A673 (cell line): ENCODE measurements around the gene CHD2. TPM values are rescaled to one million over a fixed set of nuclear protein-coding genes. Genes with fewer than 3 reads are reported as not detected.

ENCODE experiments used
- BruUV-seq: library from RNA; stranded (reverse); fragments of 400-500 nt; replicated peaks from 2 replicates; lab custom pipeline; 2021; lab: Mats Ljungman, UMichigan
- CTCF ChIA-PET: fragments of 300-600 bp; sonication (Branson Sonifier 250); formaldehyde crosslinking; loops from one replicate; lab custom pipeline; 2022; ENCODE audit warnings: antibody characterized with exemption; lab: Charles Lee
- POLR2A ChIA-PET: fragments of 300-600 bp; sonication (Branson Sonifier 250); formaldehyde crosslinking; loops from one replicate; lab custom pipeline; 2022; ENCODE audit warnings: antibody characterized with exemption; ENCODE audit not compliant: low non-redundant PET; lab: Charles Lee
- DNase-seq: peaks from one replicate; pipeline ENCODE4 v3.0.0-alpha.2; 2015; ENCODE audit warnings: low spot score
- H3K27ac ChIP-seq: fragments of 200-600 bp; sonication (generic); 2 replicates; pipeline ENCODE4 v1.5.1; 2016; ENCODE audit warnings: mixed run types, low read depth, mild to moderate bottlenecking, mixed read lengths, antibody characterized with exemption, low read length; ENCODE audit not compliant: poor library complexity, severe bottlenecking
- H3K27me3 ChIP-seq: fragments of 200-600 bp; sonication (generic); replicated peaks from 2 replicates; pipeline ENCODE4 v1.6.1; 2017; ENCODE audit warnings: mixed run types, low read depth, mild to moderate bottlenecking, mixed read lengths, antibody characterized with exemption, low read length; ENCODE audit not compliant: insufficient read depth, poor library complexity
- H3K36me3 ChIP-seq: fragments of 200-600 bp; sonication (generic); 2 replicates; pipeline ENCODE4 v1.6.1; 2016; ENCODE audit warnings: mixed run types, mild to moderate bottlenecking, mixed read lengths, antibody characterized with exemption, low read length; ENCODE audit not compliant: insufficient read depth, poor library complexity, severe bottlenecking
- H3K4me1 ChIP-seq: fragments of 200-600 bp; sonication (generic); 2 replicates; pipeline ENCODE4 v1.6.1; 2017; ENCODE audit warnings: mixed run types, mild to moderate bottlenecking, mixed read lengths, antibody characterized with exemption, low read length; ENCODE audit not compliant: insufficient read depth, poor library complexity, severe bottlenecking
- H3K4me3 ChIP-seq: fragments of 200-600 bp; sonication (generic); 2 replicates; pipeline ENCODE4 v1.5.1; 2016; ENCODE audit warnings: low read depth, mixed run types, mild to moderate bottlenecking, mixed read lengths, low read length; ENCODE audit not compliant: poor library complexity, severe bottlenecking
- H3K9me3 ChIP-seq: fragments of 200-600 bp; sonication (generic); 2 replicates; pipeline ENCODE4 v1.6.1; 2016; ENCODE audit warnings: mixed run types, low read depth, mild to moderate bottlenecking, mixed read lengths, antibody characterized with exemption, low read length; ENCODE audit not compliant: poor library complexity, severe bottlenecking
- EZH2 ChIP-seq: fragments of 200-600 bp; sonication (generic); IDR thresholded peaks from 2 replicates; pipeline ENCODE4 v1.6.1; 2017; ENCODE audit warnings: borderline replicate concordance, low read depth, mild to moderate bottlenecking, mixed read lengths, antibody characterized with exemption, low read length; ENCODE audit not compliant: poor library complexity, severe bottlenecking
- intact Hi-C: fragments of 100-400 bp; cut with micrococcal nuclease; formaldehyde crosslinking; loops from one replicate; pipeline ENCODE4 v1.10.0; 2022; ENCODE audit not compliant: unreplicated experiment
- total RNA-seq: library from RNA; stranded (reverse); gene quantifications from 2 replicates; pipeline ENCODE4 v1.2.3, GENCODE V29; 2021
- TF ChIP-seq, protein P1 (sequence below): fragments of 300-800, 200-600 bp; sonication (generic); conservative IDR thresholded peaks from 2 replicates; pipeline ENCODE4 v1.5.1; 2017; ENCODE audit warnings: low read depth, mild to moderate bottlenecking, antibody characterized with exemption, low read length, moderate library complexity, mixed read lengths

Gene CHD2
- total RNA-seq, 1 experiment from 2014 or later: 75.7 TPM

DNA sequence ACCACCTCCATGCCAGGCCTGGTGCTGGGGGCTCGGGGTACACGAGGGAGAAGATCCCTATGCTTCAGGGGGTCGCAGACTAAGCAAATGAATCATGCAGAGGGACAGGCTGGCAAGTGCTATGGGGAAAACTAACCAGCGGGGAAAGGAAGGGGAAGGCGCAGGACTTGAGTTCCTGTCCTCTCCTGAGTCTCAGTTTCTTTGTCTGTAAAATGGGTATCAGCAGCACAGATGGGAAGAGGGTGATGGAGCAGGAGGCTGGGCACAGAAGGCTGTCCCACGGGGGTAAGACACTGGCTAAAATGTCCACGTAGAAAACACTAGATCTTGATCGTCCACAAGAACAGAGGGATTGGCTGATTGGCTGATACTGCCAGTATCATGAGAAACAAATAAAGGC, 149.1 kb downstream of the CHD2 start:
- TF ChIP-seq, protein P1, sequence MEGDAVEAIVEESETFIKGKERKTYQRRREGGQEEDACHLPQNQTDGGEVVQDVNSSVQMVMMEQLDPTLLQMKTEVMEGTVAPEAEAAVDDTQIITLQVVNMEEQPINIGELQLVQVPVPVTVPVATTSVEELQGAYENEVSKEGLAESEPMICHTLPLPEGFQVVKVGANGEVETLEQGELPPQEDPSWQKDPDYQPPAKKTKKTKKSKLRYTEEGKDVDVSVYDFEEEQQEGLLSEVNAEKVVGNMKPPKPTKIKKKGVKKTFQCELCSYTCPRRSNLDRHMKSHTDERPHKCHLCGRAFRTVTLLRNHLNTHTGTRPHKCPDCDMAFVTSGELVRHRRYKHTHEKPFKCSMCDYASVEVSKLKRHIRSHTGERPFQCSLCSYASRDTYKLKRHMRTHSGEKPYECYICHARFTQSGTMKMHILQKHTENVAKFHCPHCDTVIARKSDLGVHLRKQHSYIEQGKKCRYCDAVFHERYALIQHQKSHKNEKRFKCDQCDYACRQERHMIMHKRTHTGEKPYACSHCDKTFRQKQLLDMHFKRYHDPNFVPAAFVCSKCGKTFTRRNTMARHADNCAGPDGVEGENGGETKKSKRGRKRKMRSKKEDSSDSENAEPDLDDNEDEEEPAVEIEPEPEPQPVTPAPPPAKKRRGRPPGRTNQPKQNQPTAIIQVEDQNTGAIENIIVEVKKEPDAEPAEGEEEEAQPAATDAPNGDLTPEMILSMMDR: no peak
- TF ChIP-seq EZH2: no peak
- intact Hi-C loops: no loop called here
- POLR2A ChIA-PET: no interaction called here
- DNase-seq: no peak
- Histone ChIP-seq H3K27me3 (no peaks in the 10 kb centered on the region), H3K9me3 (peaks cover 6% of the 10 kb centered on the region), H3K36me3 (no peaks in the 10 kb centered on the region), H3K4me1 (peaks cover 4% of the 10 kb centered on the region), H3K4me3 (no peak overlapping the region), H3K27ac (no peak overlapping the region)
- no TSS peak for BruUV-seq
- CTCF ChIA-PET: no interaction called here

DNA sequence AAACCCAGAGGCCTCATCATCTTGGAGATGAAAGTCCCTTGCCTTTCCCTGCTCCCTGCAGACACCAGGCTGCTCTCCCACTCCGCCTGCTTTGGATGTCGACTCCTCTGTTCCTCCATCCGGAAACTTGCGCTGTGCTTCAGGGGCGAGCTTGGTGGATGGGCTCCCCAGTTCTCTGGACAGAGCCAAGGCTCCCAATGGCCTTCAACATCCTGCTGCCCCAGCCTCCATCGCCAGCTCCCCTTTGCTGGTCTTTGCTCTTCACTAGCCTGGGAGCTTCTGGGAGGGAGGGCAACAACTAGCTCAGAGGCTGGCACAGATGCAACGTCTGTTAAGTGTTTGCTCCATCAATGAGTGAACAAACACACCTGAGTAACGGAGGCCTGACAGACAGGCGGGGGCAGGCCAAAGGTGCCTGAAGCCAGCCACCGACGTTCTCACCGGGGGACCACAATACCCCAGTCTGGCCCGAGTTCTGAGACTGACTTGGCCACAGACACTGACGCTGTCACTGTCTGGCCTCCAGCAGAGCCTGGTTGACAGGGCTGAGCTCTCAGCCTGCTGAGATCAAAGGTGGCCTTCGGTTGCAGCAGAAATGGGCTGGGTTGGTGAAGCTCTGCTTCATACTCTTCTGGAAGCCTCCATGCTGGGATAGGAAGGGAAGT, 149.9 kb downstream of the CHD2 start:
- intact Hi-C loops: no loop called here

DNA sequence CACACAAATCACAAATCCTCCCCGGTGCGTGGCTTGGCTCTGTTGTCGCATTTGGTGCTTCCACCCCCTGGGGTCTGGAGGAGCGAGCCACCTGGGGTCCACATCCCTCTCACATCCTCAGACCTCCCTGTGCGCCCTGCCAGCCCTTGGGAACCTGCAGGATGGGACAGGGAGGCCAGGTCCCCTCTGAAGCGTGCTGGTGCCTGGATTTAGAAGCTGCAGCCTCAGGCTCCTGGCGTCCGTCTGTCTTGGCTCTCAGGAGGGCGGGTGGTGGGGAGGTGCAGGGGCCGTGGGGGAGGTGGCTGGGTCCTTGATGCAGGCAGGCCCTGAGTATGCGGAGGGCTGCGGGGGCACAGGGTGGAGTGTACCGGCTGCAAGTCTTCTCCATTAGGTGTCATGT, 150.5 kb downstream of the CHD2 start:
- H3K9me3 ChIP-seq: peaks cover 6% of the 10 kb centered on the region
- TF ChIP-seq, protein P1: no peak
- no peak for TF ChIP-seq EZH2
- ChIA-PET POLR2A (no interaction called here), CTCF (no interaction called here)
- no peaks in the 10 kb centered on the region for H3K36me3 ChIP-seq
- intact Hi-C loops: no loop called here
- DNase-seq: no peak
- no peak overlapping the region for H3K27ac ChIP-seq
- peaks cover 4% of the 10 kb centered on the region for H3K4me1 ChIP-seq
- no TSS peak for BruUV-seq
- H3K27me3 ChIP-seq: no peaks in the 10 kb centered on the region
- H3K4me3 ChIP-seq: no peak overlapping the region

More for the DNA sequence above, 149.9 kb downstream of the CHD2 start:
- DNase-seq: no peak
- CTCF ChIA-PET: no interaction called here
- TF ChIP-seq, protein P1: no peak
- no peak for TF ChIP-seq EZH2
- Histone ChIP-seq H3K36me3 (no peaks in the 10 kb centered on the region), H3K27ac (no peak overlapping the region), H3K27me3 (no peaks in the 10 kb centered on the region), H3K9me3 (peaks cover 6% of the 10 kb centered on the region), H3K4me1 (peaks cover 4% of the 10 kb centered on the region), H3K4me3 (no peak overlapping the region)
- POLR2A ChIA-PET: no interaction called here
- BruUV-seq: no TSS peak
